Neuronal stem cell (in vitro differentiated cells): Measurements from ENCODE around the gene TRABD.

Source experiments
- DNase-seq: peaks from one replicate; pipeline ENCODE4 v3.0.0-alpha.2; 2013; ENCODE audit warnings: low spot score
- H2AFZ ChIP-seq: one replicate; pipeline ENCODE4 v1.6.1; 2013; ENCODE audit warnings: mild to moderate bottlenecking, low read length, inconsistent platforms
- H2AK5ac ChIP-seq: 2 replicates; pipeline ENCODE4 v1.6.1; 2013; ENCODE audit warnings: low read depth, mild to moderate bottlenecking, inconsistent platforms, low read length, moderate library complexity, mixed read lengths
- H2BK120ac ChIP-seq: 2 replicates; pipeline ENCODE4 v1.6.1; 2013; ENCODE audit warnings: low read depth, mild to moderate bottlenecking, inconsistent platforms, low read length, moderate library complexity, mixed read lengths
- H2BK12ac ChIP-seq: one replicate; pipeline ENCODE4 v1.6.1; 2013; ENCODE audit warnings: low read length, inconsistent platforms
- H2BK15ac ChIP-seq: 2 replicates; pipeline ENCODE4 v1.6.1; 2013; ENCODE audit warnings: mild to moderate bottlenecking, low read length, inconsistent platforms, mixed read lengths
- H2BK5ac ChIP-seq: one replicate; pipeline ENCODE4 v1.6.1; 2013; ENCODE audit warnings: inconsistent platforms, mild to moderate bottlenecking, low read length, moderate library complexity
- H3K14ac ChIP-seq: one replicate; pipeline ENCODE4 v1.6.1; 2013; ENCODE audit warnings: low read length, inconsistent platforms
- H3K18ac ChIP-seq: 2 replicates; pipeline ENCODE4 v1.6.1; 2013; ENCODE audit warnings: low read length, inconsistent platforms
- H3K23ac ChIP-seq: 2 replicates; pipeline ENCODE4 v1.6.1; 2013; ENCODE audit warnings: low read depth, mild to moderate bottlenecking, mixed read lengths, low read length, inconsistent platforms; ENCODE audit not compliant: poor library complexity
- H3K27ac ChIP-seq: replicated peaks from 3 replicates; pipeline ENCODE4 v1.5.1; 2013; ENCODE audit warnings: low read length, inconsistent platforms
- H3K27me3 ChIP-seq, 3 experiments: 2 replicates each; pipeline ENCODE4 v1.6.1; 2013; ENCODE audit warnings: low read length in 3 of 3, mild to moderate bottlenecking in 2 of 3, inconsistent platforms in 1 of 3, low read depth in 1 of 3, mixed read lengths in 1 of 3, moderate library complexity in 1 of 3; ENCODE audit not compliant: control insufficient read depth in 3 of 3, insufficient read depth in 3 of 3
- H3K36me3 ChIP-seq, 2 donors: replicated peaks in 1 of 2; 2 replicates each; pipeline ENCODE4 v1.6.1; 2013; ENCODE audit warnings: low read length in 2 of 2; ENCODE audit not compliant: control insufficient read depth in 2 of 2, insufficient read depth in 2 of 2
- H3K4ac ChIP-seq: 2 replicates; pipeline ENCODE4 v1.6.1; 2013; ENCODE audit warnings: inconsistent platforms, mild to moderate bottlenecking, low read length, moderate library complexity
- H3K4me1 ChIP-seq, 2 donors: 1 replicate in 1 of 2; 2 replicates in 1 of 2; pipeline ENCODE4 v1.6.1; 2013; ENCODE audit warnings: low read length in 2 of 2, low read depth in 1 of 2; ENCODE audit not compliant: control insufficient read depth in 2 of 2, insufficient read depth in 1 of 2
- H3K4me2 ChIP-seq: one replicate; pipeline ENCODE4 v1.6.1; 2013; ENCODE audit warnings: mild to moderate bottlenecking, low read length, inconsistent platforms; ENCODE audit not compliant: insufficient read depth, poor library complexity, severe bottlenecking
- H3K4me3 ChIP-seq, 2 donors: 2 replicates each; pipeline ENCODE4 v1.5.1; 2013; ENCODE audit warnings: low read length in 2 of 2, mild to moderate bottlenecking in 2 of 2, inconsistent platforms in 1 of 2, moderate library complexity in 1 of 2
- H3K79me1 ChIP-seq: one replicate; pipeline ENCODE4 v1.6.1; 2013; ENCODE audit warnings: low read depth, mild to moderate bottlenecking, inconsistent platforms, low read length, moderate library complexity
- H3K9ac ChIP-seq: one replicate; pipeline ENCODE4 v1.6.1; 2013; ENCODE audit warnings: mild to moderate bottlenecking, low read depth, low read length, inconsistent platforms; ENCODE audit not compliant: poor library complexity
- H3K9me3 ChIP-seq, 2 donors: replicated peaks in 1 of 2; 2 replicates each; pipeline versions ENCODE3 to v1.6.1; 2013; ENCODE audit warnings: low read length in 2 of 2, mild to moderate bottlenecking in 2 of 2, inconsistent platforms in 1 of 2, low read depth in 1 of 2, mixed read lengths in 1 of 2, moderate library complexity in 1 of 2; ENCODE audit not compliant: control insufficient read depth in 2 of 2, insufficient read depth in 1 of 2
- H4K8ac ChIP-seq: one replicate; pipeline ENCODE4 v1.6.1; 2013; ENCODE audit warnings: low read depth, mild to moderate bottlenecking, inconsistent platforms, low read length, moderate library complexity
- H4K91ac ChIP-seq: one replicate; pipeline ENCODE4 v1.6.1; 2013; ENCODE audit warnings: low read length, low read depth, mild to moderate bottlenecking, inconsistent platforms; ENCODE audit not compliant: poor library complexity
- WGBS, 2 donors: extraction: QIAGEN DNeasy Blood & Tissue Kit; methylation state at CpG; one replicate each; pipeline ENCODE4 v1.1.7; 2013; ENCODE audit warnings: missing lambda C conversion rate in 2 of 2, mixed read lengths in 1 of 2; ENCODE audit not compliant: insufficient read length in 2 of 2, insufficient replicate concordance in 1 of 2; ENCODE audit errors: extremely low coverage in 2 of 2; 5-methylcytosine and 5-hydroxymethylcytosine counted together

The TRABD gene

DNA sequence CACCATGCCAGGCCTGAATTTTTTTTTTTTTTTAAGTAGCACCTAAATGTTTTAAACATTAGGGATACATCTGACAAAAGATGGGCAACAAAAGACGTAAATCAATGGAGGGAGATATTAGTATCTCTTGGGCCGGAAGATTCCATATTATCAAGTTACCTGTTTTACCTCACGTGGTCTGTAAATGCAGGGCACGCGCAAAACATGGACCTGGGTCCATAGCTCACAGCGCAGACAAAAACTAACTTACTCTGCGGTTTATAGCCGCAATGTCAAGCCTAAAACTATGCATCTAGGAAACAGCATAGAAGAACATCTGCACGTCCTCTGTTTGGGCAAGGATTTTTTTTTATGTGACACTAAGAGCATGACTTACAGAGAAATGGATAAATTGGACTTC is 46.7 kb upstream of the TRABD start:
- Histone ChIP-seq H3K23ac (no peak overlapping the region), H3K36me3 (no peaks in the 10 kb centered on the region), H4K8ac (no peak overlapping the region), H2AK5ac (no peak overlapping the region), H3K14ac (no peak overlapping the region), H2BK15ac (no peak overlapping the region), H2BK5ac (no peak overlapping the region), H3K9ac (no peak overlapping the region), H3K27ac (no peak overlapping the region), H3K27me3 (peaks cover 0 to 17% (median 0%) of the 10 kb centered on the region in 3 experiments), H3K4me1 (peaks cover 1 to 3% of the 10 kb centered on the region in 2 donors), H3K79me1 (no peaks in the 10 kb centered on the region), H2BK12ac (no peak overlapping the region), H3K4me3 (no peak overlapping the region), H3K4me2 (no peak overlapping the region), H3K9me3 (no peaks in the 10 kb centered on the region), H2BK120ac (no peak overlapping the region), H3K4ac (no peak overlapping the region), H4K91ac (no peak overlapping the region), H3K18ac (no peak overlapping the region), H2AFZ (no peak overlapping the region)
- no peak for DNase-seq
- WGBS, 2 donors: no CpG with 5 or more reads among the region's 9 CpGs

DNA sequence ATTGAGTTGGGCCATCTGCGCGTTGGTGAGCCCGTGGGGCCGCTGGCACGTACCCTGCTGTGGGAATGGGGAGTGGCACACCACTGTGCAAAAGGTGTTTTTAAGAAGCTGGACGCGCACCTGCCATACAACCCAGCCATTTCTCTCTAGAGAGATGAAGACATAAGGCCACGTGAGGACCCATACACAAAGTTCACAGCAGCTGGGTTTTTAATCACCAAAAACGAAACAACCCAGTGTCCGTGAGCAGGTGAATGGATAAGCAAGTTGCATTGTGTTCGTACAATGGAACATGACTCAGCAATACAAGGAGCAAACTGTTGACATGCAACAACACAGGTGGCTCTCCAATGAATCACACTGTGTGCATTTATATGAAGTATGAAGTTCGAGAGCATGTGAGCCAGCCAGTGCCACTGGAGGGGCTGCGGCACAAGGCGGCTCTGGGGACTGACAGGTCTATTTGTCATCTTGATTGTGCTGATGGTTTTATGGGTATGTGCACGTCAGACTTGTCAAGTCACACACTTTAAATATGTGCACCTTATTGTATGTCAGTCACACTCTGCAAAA is 45.8 kb upstream of the TRABD start:
- Histone ChIP-seq H3K4me3 (no peak overlapping the region), H3K14ac (no peak overlapping the region), H3K23ac (no peak overlapping the region), H2AFZ (no peak overlapping the region), H4K91ac (no peak overlapping the region), H3K9me3 (no peaks in the 10 kb centered on the region), H3K27me3 (peaks cover 0 to 17% (median 0%) of the 10 kb centered on the region in 3 experiments), H3K79me1 (no peaks in the 10 kb centered on the region), H3K9ac (no peak overlapping the region), H2BK120ac (no peak overlapping the region), H4K8ac (no peak overlapping the region), H3K4me1 (peaks cover 1 to 3% of the 10 kb centered on the region in 2 donors), H2BK12ac (no peak overlapping the region), H2AK5ac (no peak overlapping the region), H3K36me3 (no peaks in the 10 kb centered on the region), H3K4me2 (no peak overlapping the region), H3K18ac (no peak overlapping the region), H2BK15ac (no peak overlapping the region), H2BK5ac (no peak overlapping the region), H3K4ac (no peak overlapping the region), H3K27ac (no peak overlapping the region)
- DNase-seq: no peak
- WGBS, 2 donors: no CpG with 5 or more reads among the region's 15 CpGs

DNA sequence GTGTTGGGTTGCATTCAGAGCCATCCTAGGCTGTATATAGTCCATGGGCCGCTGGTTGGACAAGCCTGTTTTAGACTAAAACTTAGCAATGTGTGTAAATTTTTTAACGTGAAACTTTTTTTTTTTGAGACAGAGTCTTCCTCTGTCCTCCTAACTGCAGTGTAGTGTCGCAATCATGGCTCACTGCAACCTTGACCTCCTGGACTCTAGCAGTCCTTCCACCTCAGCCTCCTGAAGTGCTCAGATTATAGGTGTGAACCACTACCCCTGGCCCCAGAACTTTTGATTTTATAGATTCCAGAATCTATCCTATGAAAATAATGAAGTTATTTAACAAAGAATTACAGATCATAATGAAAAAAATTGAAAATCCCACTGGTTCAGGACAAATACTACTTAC is 45.1 kb upstream of the TRABD start:
- Histone ChIP-seq H3K27me3 (peaks cover 0 to 20% (median 0%) of the 10 kb centered on the region in 3 experiments), H3K4me3 (no peak overlapping the region), H3K4me2 (no peak overlapping the region), H3K4me1 (peaks cover 1 to 3% of the 10 kb centered on the region in 2 donors), H2AFZ (no peak overlapping the region), H3K9me3 (no peaks in the 10 kb centered on the region), H2BK5ac (no peak overlapping the region), H2BK12ac (no peak overlapping the region), H3K36me3 (no peaks in the 10 kb centered on the region), H2BK15ac (no peak overlapping the region), H3K27ac (no peak overlapping the region), H4K8ac (no peak overlapping the region), H3K18ac (no peak overlapping the region), H3K4ac (no peak overlapping the region), H2AK5ac (no peak overlapping the region), H2BK120ac (no peak overlapping the region), H3K79me1 (no peaks in the 10 kb centered on the region), H3K9ac (no peak overlapping the region), H3K14ac (no peak overlapping the region), H3K23ac (no peak overlapping the region), H4K91ac (no peak overlapping the region)
- no peak for DNase-seq
- WGBS, 2 donors: no CpG with 5 or more reads among the region's 3 CpGs

DNA sequence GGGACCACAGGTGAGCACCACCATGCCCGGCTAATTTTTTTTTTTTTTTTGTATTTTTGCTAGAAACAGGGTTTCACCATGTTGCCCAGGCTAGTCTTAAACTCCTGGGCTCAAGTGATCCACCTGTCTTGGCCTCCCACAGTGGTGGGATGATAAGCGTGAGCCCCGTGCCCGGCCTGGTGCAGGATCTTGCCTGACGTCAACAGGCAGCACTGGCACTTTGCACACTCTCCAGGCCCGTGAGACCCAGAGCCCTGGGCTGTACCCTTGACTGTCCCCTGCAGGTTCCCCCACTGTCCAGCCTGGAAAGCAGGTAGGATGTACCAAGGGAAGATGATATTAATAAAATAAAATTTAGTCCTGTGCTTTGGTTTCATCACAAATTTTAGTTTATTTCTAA is 44.3 kb upstream of the TRABD start:
- no peak overlapping the region for H2BK12ac ChIP-seq
- H3K4me3 ChIP-seq: no peak overlapping the region
- H4K91ac ChIP-seq: no peak overlapping the region
- H2BK15ac ChIP-seq: no peak overlapping the region
- H3K36me3 ChIP-seq: no peaks in the 10 kb centered on the region
- H2BK120ac ChIP-seq: no peak overlapping the region
- H3K9ac ChIP-seq: no peak overlapping the region
- no peak overlapping the region for H4K8ac ChIP-seq
- H3K4ac ChIP-seq: no peak overlapping the region
- no peak overlapping the region for H3K27ac ChIP-seq
- no peak overlapping the region for H3K14ac ChIP-seq
- no peak overlapping the region for H3K18ac ChIP-seq
- no peaks in the 10 kb centered on the region for H3K79me1 ChIP-seq
- H2BK5ac ChIP-seq: no peak overlapping the region
- no peak overlapping the region for H2AK5ac ChIP-seq
- peaks cover 0 to 20% (median 0%) of the 10 kb centered on the region in 3 experiments for H3K27me3 ChIP-seq
- H3K9me3 ChIP-seq: no peaks in the 10 kb centered on the region
- H2AFZ ChIP-seq: no peak overlapping the region
- no peak overlapping the region for H3K23ac ChIP-seq
- peaks cover 7 to 8% of the 10 kb centered on the region in 2 donors for H3K4me1 ChIP-seq
- no CpG with 5 or more reads among the region's 6 CpGs for WGBS, 2 donors
- no peak overlapping the region for H3K4me2 ChIP-seq
- no peak for DNase-seq
